Fibroblast of pulmonary artery (primary cell): ENCODE measurements around the gene PIK3AP1.

Source experiments
- DNase-seq: peaks from one replicate; pipeline ENCODE4 v3.0.0-alpha.2; 2010; ENCODE audit warnings: low read depth
- H3K4me3 ChIP-seq: replicated peaks from 2 replicates; pipeline ENCODE4 v1.5.1; 2011; ENCODE audit warnings: low read depth, mild to moderate bottlenecking, control low read depth, low read length, moderate library complexity
- CTCF ChIP-seq: IDR thresholded peaks from 2 replicates; pipeline ENCODE4 v1.5.1; 2011; ENCODE audit warnings: mild to moderate bottlenecking, control low read depth, low read length, inconsistent platforms; ENCODE audit errors: missing control alignments

Gene PIK3AP1

GRCh38 chr10:96643920-96644319 lies 76.4 kb downstream of the PIK3AP1 start:
- DNase-seq = no peak
- no peak for TF ChIP-seq CTCF

GRCh38 chr10:96642973-96643372 lies 77.3 kb downstream of the PIK3AP1 start:
- DNase-seq = peak; percentile 13
- H3K4me3 ChIP-seq = no peak overlapping the region

More at GRCh38 chr10:96643920-96644319, 76.4 kb downstream of the PIK3AP1 start:
- H3K4me3 ChIP-seq = no peak overlapping the region

GRCh38 chr10:96642530-96642929 lies 77.8 kb downstream of the PIK3AP1 start:
- no peak for TF ChIP-seq CTCF
- no peak for DNase-seq
- no peak overlapping the region for H3K4me3 ChIP-seq

More at GRCh38 chr10:96642973-96643372, 77.3 kb downstream of the PIK3AP1 start:
- peak; percentile 40 for TF ChIP-seq CTCF

GRCh38 chr10:96641396-96642295 lies 78.7 kb downstream of the PIK3AP1 start:
- no peak for TF ChIP-seq CTCF
- H3K4me3 ChIP-seq = no peak overlapping the region
- no peak for DNase-seq

- no peak for TF ChIP-seq CTCF
- DNase-seq = no peak
Observed at GRCh38 chr10:96639899-96640298, 80.4 kb downstream of the PIK3AP1 start.

GRCh38 chr10:96638696-96639095 lies 81.6 kb downstream of the PIK3AP1 start:
- DNase-seq = no peak
- TF ChIP-seq CTCF = no peak
- no peak overlapping the region for H3K4me3 ChIP-seq

More at GRCh38 chr10:96639899-96640298, 80.4 kb downstream of the PIK3AP1 start:
- no peak overlapping the region for H3K4me3 ChIP-seq
